Measurements from ENCODE around the gene DDN.
A peak's percentile ranks its signal among the peaks of the same experiment; 100 is the strongest.

The DDN gene

DNA sequence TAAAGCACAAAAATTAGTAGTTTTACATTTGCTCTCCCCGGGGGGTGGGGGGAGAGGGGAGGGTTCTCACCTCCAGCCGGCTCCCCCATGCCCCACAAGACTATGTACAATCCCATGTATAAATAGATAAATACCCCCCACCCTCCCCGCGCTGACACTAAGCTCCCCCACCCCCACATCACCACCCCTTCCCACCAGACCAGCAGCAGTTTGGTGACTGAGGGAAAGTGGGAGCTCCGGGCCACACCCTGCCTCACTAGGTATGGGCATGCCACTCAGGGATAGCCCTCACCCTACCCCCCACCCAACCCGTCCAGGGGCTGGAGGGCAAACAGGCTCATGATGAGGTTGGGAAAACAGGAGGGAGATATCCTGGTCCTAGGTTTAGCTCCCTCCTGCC is 21.3 kb upstream of the DDN start:
- no peak for DNase-seq (ENCODE audit: low read depth)
- TF ChIP-seq, protein P1, sequence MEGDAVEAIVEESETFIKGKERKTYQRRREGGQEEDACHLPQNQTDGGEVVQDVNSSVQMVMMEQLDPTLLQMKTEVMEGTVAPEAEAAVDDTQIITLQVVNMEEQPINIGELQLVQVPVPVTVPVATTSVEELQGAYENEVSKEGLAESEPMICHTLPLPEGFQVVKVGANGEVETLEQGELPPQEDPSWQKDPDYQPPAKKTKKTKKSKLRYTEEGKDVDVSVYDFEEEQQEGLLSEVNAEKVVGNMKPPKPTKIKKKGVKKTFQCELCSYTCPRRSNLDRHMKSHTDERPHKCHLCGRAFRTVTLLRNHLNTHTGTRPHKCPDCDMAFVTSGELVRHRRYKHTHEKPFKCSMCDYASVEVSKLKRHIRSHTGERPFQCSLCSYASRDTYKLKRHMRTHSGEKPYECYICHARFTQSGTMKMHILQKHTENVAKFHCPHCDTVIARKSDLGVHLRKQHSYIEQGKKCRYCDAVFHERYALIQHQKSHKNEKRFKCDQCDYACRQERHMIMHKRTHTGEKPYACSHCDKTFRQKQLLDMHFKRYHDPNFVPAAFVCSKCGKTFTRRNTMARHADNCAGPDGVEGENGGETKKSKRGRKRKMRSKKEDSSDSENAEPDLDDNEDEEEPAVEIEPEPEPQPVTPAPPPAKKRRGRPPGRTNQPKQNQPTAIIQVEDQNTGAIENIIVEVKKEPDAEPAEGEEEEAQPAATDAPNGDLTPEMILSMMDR (conservative IDR thresholded peaks at IDR 0.05; ENCODE audit: control insufficient read depth, insufficient read depth, low read depth, low read length) = no peak
- H3K4me3 ChIP-seq (ENCODE audit: control insufficient read depth, low read depth, low read length) = no peak overlapping the region

DNA sequence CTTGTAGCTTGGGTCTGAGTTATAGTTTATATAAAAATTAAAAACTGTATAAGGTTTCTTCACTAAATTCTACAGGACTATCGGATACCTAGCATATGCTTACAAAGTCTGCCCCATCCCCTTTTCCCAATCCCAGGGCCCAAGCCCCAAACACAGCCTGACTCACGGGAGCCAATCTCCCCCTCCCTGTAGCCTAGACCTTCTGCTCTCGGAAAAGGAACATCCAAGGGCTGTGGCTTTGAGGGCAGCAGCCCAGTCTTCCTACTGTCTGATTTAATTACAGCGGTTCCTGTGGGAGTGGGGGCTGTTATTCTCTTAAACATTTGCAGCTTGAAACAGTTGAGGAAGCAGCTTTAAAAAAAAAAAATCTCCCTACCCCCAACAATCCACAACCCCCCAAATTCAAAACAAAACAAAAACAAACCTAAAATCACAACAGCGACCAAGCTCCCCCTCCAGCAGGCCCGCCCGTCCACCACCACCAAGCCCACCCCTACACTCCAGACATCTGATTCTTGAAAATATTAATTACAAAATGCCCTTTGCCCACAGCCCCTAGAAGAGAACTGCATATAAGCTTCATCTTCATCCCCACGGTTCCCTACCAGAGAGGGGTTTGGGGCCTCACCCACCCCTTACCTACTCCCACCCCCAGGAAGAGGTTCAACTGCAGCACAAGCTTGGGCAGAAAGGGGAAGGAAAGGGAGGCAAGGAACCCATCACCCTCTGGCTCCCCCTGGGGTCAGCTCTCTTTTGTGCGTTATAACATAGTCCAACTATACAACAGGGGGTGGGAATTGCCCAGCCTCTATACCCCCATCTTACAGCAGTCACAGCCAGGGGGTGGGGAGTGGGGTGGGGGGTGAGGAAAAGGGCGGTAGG is 20.5 kb upstream of the DDN start:
- no peak overlapping the region for H3K4me3 ChIP-seq (ENCODE audit: control insufficient read depth, low read depth, low read length)
- peak; percentile 59 for DNase-seq (ENCODE audit: low read depth)
- TF ChIP-seq, protein P1 (conservative IDR thresholded peaks at IDR 0.05; ENCODE audit: control insufficient read depth, insufficient read depth, low read depth, low read length) = peak; percentile 61

DNA sequence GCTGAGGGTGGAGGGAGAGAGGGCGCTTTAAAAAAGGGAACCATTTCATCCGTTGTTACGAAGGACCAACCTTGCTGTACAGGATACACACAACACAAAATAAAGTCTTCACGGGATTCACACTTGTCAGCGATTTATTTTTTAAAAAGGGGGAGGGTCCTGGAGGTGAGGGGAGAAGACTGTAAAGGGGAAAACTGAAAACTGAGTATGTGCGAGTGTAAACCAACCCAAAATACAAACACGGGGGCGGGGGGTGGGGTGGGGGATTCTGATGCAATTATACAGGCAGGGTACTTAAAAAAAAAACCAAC is 19.9 kb upstream of the DDN start:
- H3K4me3 ChIP-seq (ENCODE audit: control insufficient read depth, low read depth, low read length) = peak overlapping the region; percentile 97
- DNase-seq (ENCODE audit: low read depth) = no peak
- TF ChIP-seq, protein P1 (conservative IDR thresholded peaks at IDR 0.05; ENCODE audit: control insufficient read depth, insufficient read depth, low read depth, low read length) = no peak

DNA sequence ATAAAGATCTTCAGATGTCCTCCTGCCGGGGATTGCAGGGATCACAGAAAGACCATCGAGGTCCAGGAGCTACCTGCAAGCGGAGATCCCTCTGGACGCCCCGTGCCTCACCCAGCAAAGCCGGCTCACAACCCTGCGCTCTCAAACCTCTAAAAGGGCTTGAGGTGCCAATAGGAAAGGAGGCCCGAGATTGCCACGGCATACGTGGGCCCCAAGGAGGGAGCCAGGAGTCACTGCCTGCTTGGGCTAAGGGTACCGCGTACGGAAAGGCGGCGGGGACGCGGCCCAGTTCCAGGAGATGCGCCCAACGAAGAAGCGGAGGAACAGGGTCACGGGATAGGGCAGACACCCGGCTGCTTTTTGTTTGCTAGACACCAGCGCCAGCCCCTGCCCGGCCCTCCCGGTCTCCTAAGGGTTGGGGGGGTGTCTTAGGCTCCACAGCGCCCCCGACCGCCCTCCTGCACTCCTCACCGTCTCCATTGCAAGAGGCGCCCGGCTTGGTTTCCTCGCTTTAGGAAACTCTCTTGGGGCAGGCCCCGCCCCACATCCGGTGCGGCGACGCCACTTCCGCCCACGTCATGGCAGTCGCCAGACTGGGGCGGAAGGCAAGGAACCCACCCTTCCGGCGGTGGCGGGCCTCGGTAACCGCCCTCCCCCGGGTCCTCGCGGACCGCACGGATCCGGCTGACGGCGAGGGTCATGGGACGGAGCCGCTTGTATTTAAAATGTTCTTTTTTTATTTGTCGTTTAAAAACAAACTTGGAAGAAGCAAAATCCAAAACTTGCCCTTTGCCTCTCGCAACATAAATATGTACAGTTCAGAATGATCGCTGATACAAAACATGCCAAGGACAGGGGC is 19.3 kb upstream of the DDN start, which contains the start of gene PRKAG1:
TSS of gene PRKAG1 (minus strand) at position 516 of the 859 bp plus-strand sequence. CDS start at position 480, 36 bp downstream.
- H3K4me3 ChIP-seq (ENCODE audit: control insufficient read depth, low read depth, low read length) = peak within 1 kb of the TSS; percentile 97
- DNase-seq (ENCODE audit: low read depth) = peak; percentile 95
- TF ChIP-seq, protein P1 (conservative IDR thresholded peaks at IDR 0.05; ENCODE audit: control insufficient read depth, insufficient read depth, low read depth, low read length) = peak; percentile 43

DNA sequence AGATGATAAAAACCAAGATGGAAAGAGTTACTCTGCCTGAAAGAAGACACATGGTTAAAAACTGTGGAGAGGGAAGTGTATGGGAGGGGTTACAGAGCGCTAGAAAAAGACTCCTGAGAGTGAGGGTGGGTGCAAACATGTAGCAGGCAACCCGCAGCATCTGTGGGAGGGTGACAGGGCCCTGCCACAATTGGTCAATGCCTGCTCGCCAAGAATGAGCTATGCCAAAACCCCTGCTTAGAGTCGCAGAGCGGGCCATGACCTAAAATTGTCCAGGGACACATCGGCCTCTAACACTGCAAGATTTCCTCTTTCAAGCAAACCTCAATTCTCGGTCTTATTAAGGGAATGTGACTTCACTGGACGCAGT is 18.7 kb upstream of the DDN start:
- peak; percentile 53 for DNase-seq (ENCODE audit: low read depth)
- TF ChIP-seq, protein P1 (conservative IDR thresholded peaks at IDR 0.05; ENCODE audit: control insufficient read depth, insufficient read depth, low read depth, low read length) = no peak
- H3K4me3 ChIP-seq (ENCODE audit: control insufficient read depth, low read depth, low read length) = peak overlapping the region; percentile 97

DNA sequence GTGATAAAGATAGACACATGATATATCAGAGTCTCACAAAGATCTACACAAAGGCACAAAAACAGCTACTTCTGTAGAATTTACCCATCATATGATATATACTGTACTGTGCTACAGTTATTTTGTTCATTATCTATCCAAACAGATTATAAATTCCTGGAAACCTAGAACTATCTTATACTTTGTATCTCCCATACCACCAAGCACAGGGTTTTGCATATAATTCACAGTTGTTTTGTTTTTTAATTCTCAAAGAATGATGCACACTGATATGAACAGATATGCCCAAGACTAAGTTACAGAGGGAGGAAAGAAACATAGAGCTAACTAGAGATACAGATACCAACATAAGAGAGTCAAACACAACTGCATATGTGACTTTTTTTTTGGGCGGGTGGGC is 16.0 kb upstream of the DDN start:
- TF ChIP-seq, protein P1 (conservative IDR thresholded peaks at IDR 0.05; ENCODE audit: control insufficient read depth, insufficient read depth, low read depth, low read length) = no peak
- DNase-seq (ENCODE audit: low read depth) = no peak
- H3K4me3 ChIP-seq (ENCODE audit: control insufficient read depth, low read depth, low read length) = no peak overlapping the region

Measured in fibroblast of mammary gland (primary cell).